Esophagus squamous epithelium (tissue), 5 donors: ENCODE results near the gene KRT12. TPM values are rescaled to one million over a fixed set of nuclear protein-coding genes. Genes with fewer than 3 reads are reported as not detected.

Experiments
- DNase-seq: peaks from one replicate; lab custom pipeline; 2025; lab: John Stamatoyannopoulos, UW
- H3K27ac ChIP-seq, 4 donors: fragments of 200-600 bp; sonication (generic); one replicate each; pipeline ENCODE4 v1.5.1; 2016 to 2019; ENCODE audit warnings: mild to moderate bottlenecking in 1 of 4
- H3K27me3 ChIP-seq, 4 donors: fragments of 200-600 bp; sonication (generic); 1 replicate in 3 of 4; 2 replicates in 1 of 4; pipeline versions ENCODE4 v1.5.1 to v1.6.0; 2017 to 2021; ENCODE audit warnings: antibody characterized with exemption in 1 of 4
- H3K36me3 ChIP-seq, 3 donors: fragments of 200-600 bp; sonication (generic); one replicate each; pipeline ENCODE4 v1.5.1; 2016 to 2019
- H3K4me1 ChIP-seq, 3 donors: fragments of 200-600 bp; sonication (generic); one replicate each; pipeline ENCODE4 v1.5.1; 2017 to 2019
- H3K4me3 ChIP-seq, 4 donors: fragments of 200-600 bp; sonication (generic); 1 replicate in 3 of 4; 2 replicates in 1 of 4; pipeline ENCODE4 v1.5.1; 2016 to 2019; ENCODE audit warnings: mild to moderate bottlenecking in 2 of 4, moderate library complexity in 1 of 4
- H3K9me3 ChIP-seq, 3 donors: fragments of 200-600 bp; sonication (generic); one replicate each; pipeline ENCODE4 v1.5.1; 2016 to 2019
- POLR2A ChIP-seq, 4 donors: fragments of 450-650 bp; IDR thresholded peaks; one replicate each; pipeline ENCODE4 v1.6.1; 2017; ENCODE audit warnings: antibody characterized with exemption in 4 of 4, mild to moderate bottlenecking in 4 of 4, moderate library complexity in 3 of 4
- WGBS, 2 donors: methylation state at CpG; one replicate each; pipeline ENCODE4 v1.1.5; 2018; 5-methylcytosine and 5-hydroxymethylcytosine counted together
- intact Hi-C: fragments of 100-400 bp; cut with DNase I; formaldehyde crosslinking; loops from one replicate; pipeline ENCODE4 v1.15.0; 2022
- total RNA-seq, 4 donors: library from RNA; depleted of rRNA; stranded (reverse); fragments of >200 nt; gene quantifications; one replicate each; pipeline ENCODE4 v1.1.0, GENCODE V29; 2016
- TF ChIP-seq, protein P1 (sequence below), 6 experiments: fragments of 450-650 bp in 4 of 6; fragments of 200-600 bp in 2 of 6; sonication (generic) in 2 of 6; IDR thresholded peaks; one replicate each; pipeline ENCODE4 v1.5.1; 2016 to 2019; ENCODE audit warnings: antibody characterized with exemption in 6 of 6, mild to moderate bottlenecking in 4 of 6, moderate library complexity in 4 of 6
- donor health status: DM: yes; HTN: yes; CAD: no.

KRT12 gene
- total RNA-seq, 4 donors from 2014 or later = not detected

DNA sequence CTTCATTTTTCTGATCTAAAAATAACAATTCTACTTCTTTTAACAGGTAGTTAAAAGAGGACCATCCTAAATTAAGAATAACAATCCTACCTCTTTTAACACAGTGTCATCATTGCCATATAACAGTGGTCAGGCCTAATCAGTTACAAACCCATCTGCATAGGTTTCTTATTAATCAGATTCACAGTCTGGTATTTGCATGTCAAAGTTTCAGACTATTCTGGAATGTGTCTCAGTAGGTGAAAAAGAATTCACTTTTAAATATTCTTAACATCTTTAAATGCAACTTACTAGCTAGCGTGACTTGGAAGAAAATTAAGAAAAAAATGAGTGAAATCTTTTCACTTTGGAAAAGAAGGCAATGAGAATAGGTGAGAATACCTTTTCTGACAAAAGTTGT is 6.8 kb upstream of the KRT12 start:
- H3K4me1 ChIP-seq = no peaks in the 10 kb centered on the region
- 88 to 100% methylated on average over 1 of the region's 1 CpG for WGBS, 2 donors
- no peak overlapping the region for H3K4me3 ChIP-seq
- DNase-seq = no peak
- H3K27ac ChIP-seq = no peak overlapping the region
- intact Hi-C loops = no loop called here
- no peak for TF ChIP-seq POLR2A (IDR thresholded peaks at IDR 0.05)
- TF ChIP-seq, protein P1, sequence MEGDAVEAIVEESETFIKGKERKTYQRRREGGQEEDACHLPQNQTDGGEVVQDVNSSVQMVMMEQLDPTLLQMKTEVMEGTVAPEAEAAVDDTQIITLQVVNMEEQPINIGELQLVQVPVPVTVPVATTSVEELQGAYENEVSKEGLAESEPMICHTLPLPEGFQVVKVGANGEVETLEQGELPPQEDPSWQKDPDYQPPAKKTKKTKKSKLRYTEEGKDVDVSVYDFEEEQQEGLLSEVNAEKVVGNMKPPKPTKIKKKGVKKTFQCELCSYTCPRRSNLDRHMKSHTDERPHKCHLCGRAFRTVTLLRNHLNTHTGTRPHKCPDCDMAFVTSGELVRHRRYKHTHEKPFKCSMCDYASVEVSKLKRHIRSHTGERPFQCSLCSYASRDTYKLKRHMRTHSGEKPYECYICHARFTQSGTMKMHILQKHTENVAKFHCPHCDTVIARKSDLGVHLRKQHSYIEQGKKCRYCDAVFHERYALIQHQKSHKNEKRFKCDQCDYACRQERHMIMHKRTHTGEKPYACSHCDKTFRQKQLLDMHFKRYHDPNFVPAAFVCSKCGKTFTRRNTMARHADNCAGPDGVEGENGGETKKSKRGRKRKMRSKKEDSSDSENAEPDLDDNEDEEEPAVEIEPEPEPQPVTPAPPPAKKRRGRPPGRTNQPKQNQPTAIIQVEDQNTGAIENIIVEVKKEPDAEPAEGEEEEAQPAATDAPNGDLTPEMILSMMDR (IDR thresholded peaks at IDR 0.05) = no peak
- no peaks in the 10 kb centered on the region for H3K36me3 ChIP-seq
- H3K27me3 ChIP-seq = peaks cover 0 to 28% (median 0%) of the 10 kb centered on the region in 4 donors
- no peaks in the 10 kb centered on the region for H3K9me3 ChIP-seq

- no peaks in the 10 kb centered on the region for H3K36me3 ChIP-seq
- no peaks in the 10 kb centered on the region for H3K4me1 ChIP-seq
- no peak for DNase-seq
- TF ChIP-seq POLR2A (IDR thresholded peaks at IDR 0.05) = no peak
- TF ChIP-seq, protein P1 (IDR thresholded peaks at IDR 0.05) = no peak
- no peak overlapping the region for H3K27ac ChIP-seq
- H3K27me3 ChIP-seq = peaks cover 0 to 28% (median 0%) of the 10 kb centered on the region in 4 donors
- no peak overlapping the region for H3K4me3 ChIP-seq
- no peaks in the 10 kb centered on the region for H3K9me3 ChIP-seq
- intact Hi-C loops = no loop called here
Observed at GRCh38 chr17:40873255-40873654, 6.2 kb upstream of the KRT12 start.

DNA sequence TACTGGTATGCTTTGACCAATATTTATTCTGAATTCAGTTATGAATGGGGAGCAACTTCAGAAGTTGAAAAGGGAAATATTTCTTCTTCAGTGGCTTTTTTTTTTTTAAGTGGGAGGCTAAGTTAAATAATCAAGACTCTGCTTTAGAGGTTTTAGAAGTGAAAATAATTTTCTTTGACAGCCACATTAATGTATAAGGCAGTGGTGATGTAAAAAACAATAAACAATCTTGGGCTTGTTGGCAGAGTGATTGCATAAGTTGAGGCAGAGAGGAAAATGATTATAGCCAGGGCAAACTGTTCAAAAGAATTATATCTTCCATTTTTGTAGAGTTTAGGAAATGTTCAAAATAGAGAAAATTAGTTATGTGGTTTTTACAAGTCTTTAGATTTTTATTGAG is 5.4 kb upstream of the KRT12 start:
- no peak for TF ChIP-seq POLR2A (IDR thresholded peaks at IDR 0.05)
- TF ChIP-seq, protein P1 (IDR thresholded peaks at IDR 0.05) = no peak
- intact Hi-C loops = no loop called here

GRCh38 chr17:40871316-40871715 is 4.3 kb upstream of the KRT12 start:
- Histone ChIP-seq H3K4me1 (no peaks in the 10 kb centered on the region), H3K4me3 (no peak overlapping the region), H3K27me3 (peaks cover 0 to 33% (median 0%) of the 10 kb centered on the region in 4 donors), H3K27ac (no peak overlapping the region), H3K36me3 (no peaks in the 10 kb centered on the region), H3K9me3 (no peaks in the 10 kb centered on the region)
- TF ChIP-seq, protein P1 (IDR thresholded peaks at IDR 0.05) = no peak
- TF ChIP-seq POLR2A (IDR thresholded peaks at IDR 0.05) = no peak
- intact Hi-C loops = no loop called here
- no peak for DNase-seq
- 86 to 95% methylated on average over 6 to 7 of the region's 7 CpGs for WGBS, 2 donors

More for the DNA sequence above, 5.4 kb upstream of the KRT12 start:
- DNase-seq = no peak
- no peaks in the 10 kb centered on the region for H3K36me3 ChIP-seq
- no peak overlapping the region for H3K4me3 ChIP-seq
- H3K27ac ChIP-seq = no peak overlapping the region
- no peaks in the 10 kb centered on the region for H3K9me3 ChIP-seq
- no peaks in the 10 kb centered on the region for H3K4me1 ChIP-seq
- H3K27me3 ChIP-seq = peaks cover 0 to 28% (median 0%) of the 10 kb centered on the region in 4 donors

- Histone ChIP-seq H3K36me3 (no peaks in the 10 kb centered on the region), H3K27ac (no peak overlapping the region), H3K4me1 (no peaks in the 10 kb centered on the region), H3K4me3 (no peak overlapping the region), H3K9me3 (no peaks in the 10 kb centered on the region), H3K27me3 (peaks cover 0 to 33% (median 0%) of the 10 kb centered on the region in 4 donors)
- 74 to 96% methylated on average over 3 of the region's 4 CpGs for WGBS, 2 donors
- no peak for DNase-seq
- TF ChIP-seq, protein P1 (IDR thresholded peaks at IDR 0.05) = no peak
- no peak for TF ChIP-seq POLR2A (IDR thresholded peaks at IDR 0.05)
- intact Hi-C loops = no loop called here
Observed at GRCh38 chr17:40870136-40870535, 3.1 kb upstream of the KRT12 start.
